HG02623 (cell line): ENCODE measurements around the gene VGLL1.

ENCODE experiments used
- ATAC-seq: cut with Tn5 transposase; IDR thresholded peaks from one replicate; pipeline ENCODE4 v1.9.1; 2021; ENCODE audit warnings: moderate library complexity; ENCODE audit not compliant: unreplicated experiment

The VGLL1 gene

DNA sequence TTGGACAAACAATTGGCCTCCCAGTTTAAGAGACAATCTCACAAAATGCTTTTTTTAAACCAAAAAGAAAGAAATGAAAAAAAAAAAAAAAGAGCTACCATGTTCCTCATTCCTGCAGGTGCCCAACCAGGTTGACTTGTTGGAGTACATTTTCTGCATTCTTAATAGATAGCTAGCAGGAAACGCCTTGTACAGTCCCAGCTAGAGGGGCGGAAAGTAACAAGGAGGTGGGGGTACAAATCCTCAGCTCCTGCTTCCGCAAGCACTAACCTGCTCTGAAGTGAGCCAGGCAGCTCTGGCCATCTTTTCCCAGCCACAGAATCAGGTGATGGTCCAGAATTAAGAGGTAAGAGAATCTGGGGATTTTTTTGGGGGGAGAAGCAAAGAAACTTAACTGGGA, at the start of gene VGLL1:
VGLL1 (plus strand) TSS at position 265 of the 400 bp plus-strand sequence. CDS start 3,806 bp downstream, outside the sequence.
- ATAC-seq = no peak

DNA sequence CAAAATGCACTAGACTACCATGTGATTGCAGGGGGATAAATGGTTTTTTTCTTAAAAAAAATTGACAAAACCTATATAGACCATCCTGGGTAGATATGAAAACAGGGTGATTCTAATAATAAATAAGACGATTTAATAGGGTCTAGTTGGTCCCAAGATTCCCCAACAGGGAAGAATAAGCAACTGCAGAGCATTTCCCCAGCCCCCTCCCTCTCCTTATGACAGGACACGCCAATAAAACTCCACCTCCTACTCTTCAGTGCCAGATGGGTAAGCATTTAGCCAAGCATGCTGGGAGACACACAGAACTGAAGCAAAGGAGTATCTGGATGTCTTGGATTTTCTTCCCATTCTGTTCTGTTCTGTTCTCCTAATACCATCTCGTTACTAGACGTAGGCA, 44.4 kb upstream of the VGLL1 start, which contains the start of gene BRS3:
BRS3 (plus strand) TSS at position 301 of the 400 bp plus-strand sequence. CDS start 168 bp downstream, outside the sequence.
- ATAC-seq = no peak

- no peak for ATAC-seq
Observed at GRCh38 chrX:136488706-136489105, 43.3 kb upstream of the VGLL1 start.

- no peak for ATAC-seq
Observed at GRCh38 chrX:136491832-136492231, 40.2 kb upstream of the VGLL1 start.

DNA sequence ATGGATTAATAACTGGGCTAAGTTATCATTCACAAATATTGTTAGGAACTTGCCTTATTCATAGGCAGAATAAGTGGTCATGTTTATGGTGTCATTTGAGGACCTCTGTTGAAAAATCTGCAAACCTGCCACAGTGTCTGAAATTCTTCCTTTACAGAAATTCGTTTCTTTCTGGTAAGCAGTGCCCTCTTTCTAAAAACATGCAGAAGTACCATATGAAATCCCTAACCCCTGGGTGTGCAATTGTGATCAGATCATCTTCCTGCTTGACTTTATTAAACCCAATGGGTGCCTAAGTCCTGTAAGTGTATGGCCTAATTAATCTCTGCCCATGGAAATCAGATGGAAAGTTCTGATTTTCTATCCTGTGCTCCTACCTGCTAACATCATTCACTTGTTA, 39.0 kb upstream of the VGLL1 start:
- no peak for ATAC-seq

- no peak for ATAC-seq
Observed at GRCh38 chrX:136495043-136495442, 37.0 kb upstream of the VGLL1 start.

DNA sequence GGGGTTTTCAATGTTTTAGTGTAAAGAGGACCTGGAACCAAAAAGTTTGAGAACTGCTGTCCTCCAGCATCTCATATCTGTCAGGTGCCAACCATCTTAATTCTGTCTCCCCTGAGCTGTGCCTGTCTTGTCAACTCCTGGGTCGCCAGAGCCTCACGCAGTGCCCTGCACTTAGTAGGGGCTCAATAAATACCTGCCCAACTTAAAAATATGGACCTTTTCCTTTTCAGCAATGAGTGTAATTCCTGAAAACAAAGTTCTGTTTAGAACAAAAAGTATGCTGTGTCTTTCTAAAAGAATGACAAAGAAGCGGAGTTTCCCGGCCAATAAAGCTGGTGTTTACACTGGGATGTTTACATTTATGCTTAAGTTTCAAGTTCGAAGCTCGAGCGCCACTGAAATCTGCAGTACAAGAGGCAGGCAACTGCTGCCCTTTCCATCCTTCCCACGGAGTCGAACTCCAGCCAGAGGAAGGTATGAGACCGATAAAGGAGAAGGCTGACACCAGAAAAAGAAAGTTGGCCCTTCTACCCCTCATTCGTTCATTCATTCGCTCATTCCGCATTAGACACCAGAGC, 35.7 kb upstream of the VGLL1 start:
- ATAC-seq = no peak

DNA sequence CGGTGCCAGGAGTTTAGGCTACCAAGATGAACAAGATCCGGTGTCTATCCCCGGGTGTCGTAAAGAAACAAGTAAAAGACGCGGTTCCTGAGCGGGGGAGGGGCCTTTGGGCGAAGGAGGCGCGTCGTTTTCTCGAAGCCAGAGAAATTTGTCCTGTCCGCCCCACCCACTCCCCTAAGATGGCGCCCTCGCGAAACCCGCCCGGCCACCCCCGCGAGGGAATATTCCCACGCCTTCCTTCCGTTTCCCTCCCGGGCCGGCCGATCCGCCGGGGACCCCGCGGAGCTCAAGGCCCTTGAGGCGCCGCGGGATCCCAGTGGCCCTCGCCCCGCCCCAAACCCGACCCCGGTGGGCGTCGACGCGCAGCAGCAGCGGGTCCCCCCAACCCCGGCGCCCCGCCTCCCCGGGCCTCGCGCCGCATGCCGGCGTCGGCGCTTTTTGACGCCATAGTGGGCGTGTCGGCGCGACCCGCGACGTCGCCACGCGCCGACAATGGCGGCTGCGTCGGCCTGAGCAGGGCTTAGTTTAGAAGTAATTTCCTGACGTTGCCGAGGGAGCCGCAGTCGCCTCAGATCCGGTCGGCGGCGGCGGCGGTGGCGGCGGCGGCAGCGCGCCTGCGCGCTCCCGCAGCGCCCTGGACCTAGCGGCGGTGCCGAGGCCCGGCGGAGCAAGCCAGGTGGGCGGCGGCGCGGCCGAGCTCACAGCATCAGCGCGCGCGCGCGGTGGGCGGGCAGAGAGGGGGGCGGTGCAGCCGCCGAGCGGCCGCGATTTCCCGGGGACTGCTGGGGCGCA, 35.1 kb upstream of the VGLL1 start:
- ATAC-seq = peak; percentile 80

DNA sequence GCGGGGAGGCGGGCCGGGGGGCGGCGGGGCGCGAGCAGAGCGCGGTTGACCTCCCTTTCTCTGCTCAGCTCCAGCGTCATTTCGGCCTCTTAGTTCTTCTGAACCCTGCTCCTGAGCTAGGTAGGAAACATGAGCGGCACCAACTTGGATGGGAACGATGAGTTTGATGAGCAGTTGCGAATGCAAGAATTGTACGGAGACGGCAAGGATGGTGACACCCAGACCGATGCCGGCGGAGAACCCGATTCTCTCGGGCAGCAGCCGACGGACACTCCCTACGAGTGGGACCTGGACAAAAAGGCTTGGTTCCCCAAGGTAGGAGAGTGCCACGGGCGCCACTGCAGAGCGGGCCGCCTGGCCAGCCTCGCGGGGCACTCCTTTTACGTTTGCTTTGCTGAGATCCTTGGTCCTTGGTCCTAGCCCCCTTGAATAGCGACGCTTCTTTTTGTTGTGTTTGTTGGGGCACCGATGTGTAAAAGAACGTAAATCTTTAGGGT, 34.4 kb upstream of the VGLL1 start, which contains the start of gene HTATSF1:
HTATSF1 (plus strand) TSS at position 37 of the 497 bp plus-strand sequence; CDS start at position 130, 93 bp downstream.
- ATAC-seq = no peak

- no peak for ATAC-seq
Observed at GRCh38 chrX:136519069-136519468, 12.9 kb upstream of the VGLL1 start.

DNA sequence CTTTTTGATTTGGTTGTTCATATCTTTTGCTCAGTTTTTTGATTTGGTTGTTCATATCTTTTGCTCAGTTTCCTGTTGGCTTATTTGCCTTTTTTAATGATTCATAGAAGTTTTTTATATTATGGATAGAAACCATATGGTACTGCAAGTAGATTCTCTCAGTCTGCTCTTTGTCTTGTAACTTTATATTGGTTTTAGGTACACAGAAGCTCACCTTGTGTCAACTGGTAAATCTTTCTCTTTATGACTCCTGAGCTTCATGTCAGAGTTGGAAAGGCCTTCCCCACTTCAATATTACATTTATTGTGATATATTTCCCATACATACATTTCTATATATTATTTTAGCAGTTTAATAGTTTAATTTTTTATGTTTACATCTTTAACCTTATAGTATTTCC, 8.2 kb upstream of the VGLL1 start:
- ATAC-seq = no peak

DNA sequence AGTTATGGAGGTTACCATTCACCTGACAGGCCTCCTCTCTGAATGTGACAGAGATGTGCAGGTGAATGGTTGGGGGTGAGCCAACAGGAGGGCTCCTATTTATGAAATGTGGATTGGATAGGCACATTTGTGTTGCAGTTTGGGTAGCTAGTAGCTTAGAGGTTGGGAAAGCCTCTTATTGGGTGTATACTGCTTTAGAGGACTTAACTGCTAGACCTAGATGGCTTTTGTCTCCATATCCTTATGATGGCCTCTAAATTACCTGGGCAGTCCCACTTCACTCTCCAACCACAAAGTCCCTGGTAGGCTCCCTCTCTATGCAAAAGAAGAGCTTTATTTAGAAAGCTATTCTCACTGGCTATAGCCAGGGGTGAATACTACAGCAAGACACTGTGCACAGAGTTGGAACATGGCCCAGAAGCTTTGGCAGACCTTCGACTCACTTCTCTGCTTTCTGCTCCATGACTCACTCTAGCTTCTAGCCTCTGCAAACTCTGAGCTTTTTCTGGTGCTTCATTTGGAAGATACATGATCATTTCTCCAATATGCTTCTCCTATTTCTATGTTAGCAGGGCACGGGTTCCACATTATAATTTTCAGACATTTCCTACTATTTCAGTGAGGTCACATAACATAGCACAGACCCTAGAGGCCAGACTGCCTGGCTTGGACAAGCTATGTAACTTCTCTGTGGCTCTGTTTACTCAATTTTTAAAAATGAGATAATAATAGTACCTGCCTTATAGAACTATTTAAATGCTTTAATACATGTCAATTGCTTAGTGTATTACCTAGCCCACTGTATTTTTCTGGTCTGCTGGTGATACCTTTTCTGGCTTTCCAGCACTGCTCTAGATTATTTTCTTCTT, 6.0 kb upstream of the VGLL1 start:
- no peak for ATAC-seq

- no peak for ATAC-seq
Observed at GRCh38 chrX:136528645-136529315, 3.2 kb upstream of the VGLL1 start.

- no peak for ATAC-seq
Observed at GRCh38 chrX:136529795-136530194, 2.2 kb upstream of the VGLL1 start.

- no peak for ATAC-seq
Observed at GRCh38 chrX:136534131-136534530, 2.1 kb downstream of the VGLL1 start.

- ATAC-seq = no peak
Observed at GRCh38 chrX:136538811-136539210, 6.8 kb downstream of the VGLL1 start.

DNA sequence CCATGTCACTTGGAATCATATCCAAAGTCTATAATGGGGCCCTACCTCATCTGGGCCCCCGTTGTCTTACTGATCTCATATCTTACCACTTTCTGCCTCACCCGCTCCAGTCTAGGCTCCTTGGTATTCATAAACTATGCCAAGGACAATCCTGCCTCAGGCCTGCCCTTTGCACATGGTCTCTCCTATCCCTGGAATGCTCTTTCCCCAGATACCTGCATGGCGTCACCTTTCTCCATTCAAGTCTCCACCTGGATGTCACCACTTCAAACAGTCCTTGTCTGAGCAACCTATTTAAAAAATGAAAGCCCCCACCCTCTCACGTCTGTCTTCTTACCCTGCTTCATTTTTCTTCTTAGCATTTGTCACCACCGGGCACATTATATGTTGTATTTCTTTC, 8.2 kb downstream of the VGLL1 start:
- ATAC-seq = no peak

DNA sequence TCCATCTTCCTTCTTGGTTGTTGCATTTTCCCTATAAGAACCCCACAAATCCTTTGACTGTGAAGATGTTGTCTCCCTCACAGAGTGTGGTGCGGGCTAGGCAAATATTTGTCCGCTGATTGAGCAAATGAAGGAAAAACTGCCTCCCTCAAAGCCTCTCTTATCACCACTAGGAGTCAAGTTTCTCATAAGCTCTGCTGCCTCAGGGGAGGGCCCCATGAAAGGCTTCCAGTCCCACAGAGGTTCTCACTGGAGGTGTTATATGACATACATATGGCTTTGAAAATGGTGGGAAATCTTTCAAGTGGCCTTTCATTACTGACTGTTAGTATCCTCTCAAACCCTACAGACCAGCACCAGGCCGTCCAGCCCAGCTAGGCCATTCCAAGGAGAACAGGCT, 9.3 kb downstream of the VGLL1 start:
- no peak for ATAC-seq

DNA sequence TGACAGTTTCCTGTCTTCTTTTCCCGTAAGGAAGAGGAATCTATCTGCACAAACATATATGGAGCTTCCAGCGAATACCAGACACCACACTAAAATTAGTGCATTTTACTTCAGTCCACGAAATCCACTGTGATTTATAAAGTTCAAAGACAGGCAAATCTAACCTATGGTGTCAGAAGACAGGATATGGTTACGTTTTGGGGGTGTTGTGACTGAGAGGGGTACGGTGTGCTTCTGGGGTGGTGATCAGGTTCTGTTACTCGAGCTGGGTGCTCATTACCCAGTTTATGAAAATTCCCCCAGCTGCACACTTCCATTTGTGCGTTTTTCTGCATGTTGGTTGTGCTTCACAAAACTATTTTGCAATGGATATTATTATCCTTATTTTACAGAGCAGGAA, 10.3 kb downstream of the VGLL1 start:
- ATAC-seq = no peak

- ATAC-seq = no peak
Observed at GRCh38 chrX:136546371-136546781, 14.4 kb downstream of the VGLL1 start.

DNA sequence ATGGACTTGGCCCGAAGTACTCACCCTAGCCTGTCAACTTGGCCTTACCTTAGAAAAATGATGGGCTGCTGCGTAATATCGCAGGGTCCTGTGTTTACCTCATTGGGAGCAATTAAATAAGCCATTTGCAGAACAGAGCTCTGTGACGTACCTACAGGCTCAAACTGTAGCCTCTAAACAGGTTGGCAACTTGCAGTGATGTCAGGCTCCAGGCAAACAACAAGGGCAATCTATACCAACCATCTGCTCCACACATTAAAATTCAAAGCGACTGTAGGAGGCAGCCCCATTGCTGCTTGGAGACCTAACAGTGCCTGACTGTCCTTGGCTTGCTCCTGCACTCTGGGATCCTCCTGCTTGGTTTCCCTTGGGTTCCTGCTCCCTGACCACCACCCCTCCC, 17.2 kb downstream of the VGLL1 start:
- no peak for ATAC-seq
